K562 treated with DMSO at 1 percent for 12 hours (cell line): Measurements from ENCODE around the gene CHP2. TPM values are rescaled to one million over a fixed set of nuclear protein-coding genes. Genes with fewer than 3 reads are reported as not detected.

ENCODE experiments used
- total RNA-seq: library from RNA; unstranded; fragments of 300-600 nt; gene quantifications from 2 replicates; pipeline ENCODE4 v1.2.3, GENCODE V29; 2022; ENCODE audit not compliant: insufficient read depth

CHP2 gene
- total RNA-seq, result 0.80 and 1.6 TPM in 2 replicates

DNA sequence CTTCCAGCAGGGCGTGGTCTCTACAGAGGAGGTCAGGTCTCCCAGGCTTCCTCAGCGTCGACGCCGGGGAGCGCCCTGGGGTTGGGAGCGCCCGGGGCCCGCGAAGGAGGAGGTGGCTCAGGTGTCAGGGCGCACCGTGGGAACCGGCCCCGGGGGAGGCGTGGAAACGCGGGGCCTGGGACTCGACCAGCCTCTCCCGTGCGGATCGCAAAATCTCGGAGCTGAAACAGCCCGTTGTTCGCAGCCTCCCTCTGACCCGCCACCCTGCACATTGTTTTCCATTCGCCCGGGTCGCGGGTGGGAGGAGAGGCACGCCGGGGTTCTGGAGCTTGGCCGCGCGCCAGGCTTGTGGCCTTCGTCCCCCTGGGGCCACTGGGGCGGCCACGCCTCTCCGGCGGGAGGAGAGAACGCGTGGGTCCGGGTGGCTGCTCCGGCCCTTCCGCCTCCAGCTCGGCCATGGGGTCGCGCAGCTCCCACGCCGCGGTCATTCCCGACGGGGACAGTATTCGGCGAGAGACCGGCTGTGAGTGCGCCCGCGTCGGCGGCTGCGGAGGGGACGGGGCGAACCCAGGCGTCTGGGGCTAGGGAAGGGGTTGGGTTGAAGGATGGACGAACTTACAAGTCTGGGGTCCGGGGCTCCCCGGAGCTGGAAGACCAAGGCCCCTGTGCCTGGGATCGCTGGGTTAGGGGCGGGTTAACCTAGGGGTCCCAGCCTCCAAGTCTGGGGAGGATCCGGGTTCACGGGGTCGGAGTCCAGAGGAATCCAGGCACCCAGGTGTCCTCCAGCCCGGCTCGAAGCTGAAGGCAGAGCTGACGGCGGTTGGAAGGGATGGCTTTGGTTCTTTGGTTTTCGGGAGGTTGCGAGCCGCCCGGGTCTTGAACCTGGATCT is at the start of gene CHP2:
Gene CHP2, plus strand, starts transcription at position 433 of the 890 bp plus-strand sequence. Its CDS starts 24 bp downstream, at position 457.

DNA sequence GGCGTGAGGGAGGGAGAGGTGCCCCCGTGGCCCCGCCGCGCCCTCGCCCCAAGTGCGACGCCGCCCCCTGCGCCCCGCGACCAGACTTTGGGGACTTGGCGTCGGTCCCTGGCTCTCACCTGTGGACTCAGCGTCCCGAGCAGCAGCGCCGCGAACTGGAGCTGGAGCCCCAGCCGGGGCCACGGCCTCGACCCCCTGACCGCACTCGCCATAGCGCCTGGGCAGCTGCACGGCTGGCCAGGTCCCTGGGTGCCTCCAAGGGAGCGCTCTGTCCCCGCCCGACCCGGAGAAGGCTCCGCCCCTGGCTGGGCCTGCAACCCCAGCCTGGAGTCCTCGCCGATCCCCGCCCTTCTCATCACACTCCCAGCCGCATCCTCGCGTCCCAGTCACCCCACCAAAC is 41.9 kb upstream of the CHP2 start, which contains the start of gene ERN2:
Gene ERN2, minus strand, starts transcription at position 247 of the 400 bp plus-strand sequence. Its CDS starts 35 bp downstream, at position 212.

Other genes with a start within 250 kb of the CHP2 start
- 24.1 and 61.5 TPM in 2 replicates for gene GGA2, start 244.5 kb upstream of the CHP2 start, total RNA-seq
- 2.9 and 8.6 TPM in 2 replicates for gene EARS2, start 197.7 kb upstream of the CHP2 start, total RNA-seq
- gene UBFD1, start 197.3 kb upstream of the CHP2 start, total RNA-seq, result 29.5 and 77.3 TPM in 2 replicates
- gene NDUFAB1, start 158.7 kb upstream of the CHP2 start, total RNA-seq, result 172 and 201 TPM in 2 replicates
- gene PALB2, start 113.7 kb upstream of the CHP2 start, total RNA-seq, result 6.2 and 12.0 TPM in 2 replicates
- 20.5 and 67.6 TPM in 2 replicates for gene DCTN5, start 113.6 kb upstream of the CHP2 start, total RNA-seq
- 93.5 and 140 TPM in 2 replicates for gene PLK1, start 76.1 kb upstream of the CHP2 start, total RNA-seq
- 0.28 TPM in 1 of 2 replicates, not detected in the other for gene ERN2, start 41.8 kb upstream of the CHP2 start, total RNA-seq
- gene PRKCB, start 81.0 kb downstream of the CHP2 start, total RNA-seq, result 44.8 and 114 TPM in 2 replicates